ENCODE data around the gene CELSR2. TPM values are rescaled to one million over a fixed set of nuclear protein-coding genes. Genes with fewer than 3 reads are reported as not detected.

The CELSR2 gene
- total RNA-seq, 2 experiments from 2014 or later: 6.9 to 12.5 TPM

GRCh38 chr1:109312978-109313775 lies 63.8 kb downstream of the CELSR2 start:
- Histone ChIP-seq H3K4me1 (ENCODE audit: insufficient read depth, low read length, poor library complexity, severe bottlenecking) (peaks cover 12% of the 10 kb centered on the region), H3K36me3 (ENCODE audit: insufficient read depth, low read length) (peaks cover 43% of the 10 kb centered on the region), H3K4me2 (ENCODE audit: low read length) (no peak overlapping the region), H3K79me2 (ENCODE audit: insufficient read depth, low read depth, low read length) (no peaks in the 10 kb centered on the region), H2AFZ (ENCODE audit: low read length) (no peak overlapping the region), H3K4me3 (ENCODE audit: low read depth, low read length, poor library complexity, severe bottlenecking) (no peak overlapping the region), H4K20me1 (ENCODE audit: insufficient read depth, low read length) (no peaks in the 10 kb centered on the region), H3K9me3 (ENCODE audit: low read length) (no peaks in the 10 kb centered on the region), H3K9me2 (ENCODE audit: insufficient read depth, low read length) (no peaks in the 10 kb centered on the region), H3K27ac (ENCODE audit: low read depth, low read length, poor library complexity, severe bottlenecking) (no peak overlapping the region)
- BruUV-seq (replicated peaks): no TSS peak
- TF ChIP-seq EZH2phosphoT487 (IDR thresholded peaks at IDR 0.05; ENCODE audit: borderline replicate concordance, low read depth, low read length): no peak
- TF ChIP-seq, protein P1, sequence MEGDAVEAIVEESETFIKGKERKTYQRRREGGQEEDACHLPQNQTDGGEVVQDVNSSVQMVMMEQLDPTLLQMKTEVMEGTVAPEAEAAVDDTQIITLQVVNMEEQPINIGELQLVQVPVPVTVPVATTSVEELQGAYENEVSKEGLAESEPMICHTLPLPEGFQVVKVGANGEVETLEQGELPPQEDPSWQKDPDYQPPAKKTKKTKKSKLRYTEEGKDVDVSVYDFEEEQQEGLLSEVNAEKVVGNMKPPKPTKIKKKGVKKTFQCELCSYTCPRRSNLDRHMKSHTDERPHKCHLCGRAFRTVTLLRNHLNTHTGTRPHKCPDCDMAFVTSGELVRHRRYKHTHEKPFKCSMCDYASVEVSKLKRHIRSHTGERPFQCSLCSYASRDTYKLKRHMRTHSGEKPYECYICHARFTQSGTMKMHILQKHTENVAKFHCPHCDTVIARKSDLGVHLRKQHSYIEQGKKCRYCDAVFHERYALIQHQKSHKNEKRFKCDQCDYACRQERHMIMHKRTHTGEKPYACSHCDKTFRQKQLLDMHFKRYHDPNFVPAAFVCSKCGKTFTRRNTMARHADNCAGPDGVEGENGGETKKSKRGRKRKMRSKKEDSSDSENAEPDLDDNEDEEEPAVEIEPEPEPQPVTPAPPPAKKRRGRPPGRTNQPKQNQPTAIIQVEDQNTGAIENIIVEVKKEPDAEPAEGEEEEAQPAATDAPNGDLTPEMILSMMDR (conservative IDR thresholded peaks at IDR 0.05; ENCODE audit: low read length): no peak
- POLR2A ChIA-PET: interaction anchor here (0.7 to 0.9 kb wide), 4 partner anchors 13 to 1187 kb away, joined by 3 to 6 read pairs (median 6); no protein-coding TSS in a partner anchor
- no peak for DNase-seq (ENCODE audit: low spot score)
- intact Hi-C loops (cut with micrococcal nuclease; ENCODE audit: unreplicated experiment): no loop called here
- CTCF ChIA-PET (ENCODE audit: unreplicated experiment): no interaction called here

DNA sequence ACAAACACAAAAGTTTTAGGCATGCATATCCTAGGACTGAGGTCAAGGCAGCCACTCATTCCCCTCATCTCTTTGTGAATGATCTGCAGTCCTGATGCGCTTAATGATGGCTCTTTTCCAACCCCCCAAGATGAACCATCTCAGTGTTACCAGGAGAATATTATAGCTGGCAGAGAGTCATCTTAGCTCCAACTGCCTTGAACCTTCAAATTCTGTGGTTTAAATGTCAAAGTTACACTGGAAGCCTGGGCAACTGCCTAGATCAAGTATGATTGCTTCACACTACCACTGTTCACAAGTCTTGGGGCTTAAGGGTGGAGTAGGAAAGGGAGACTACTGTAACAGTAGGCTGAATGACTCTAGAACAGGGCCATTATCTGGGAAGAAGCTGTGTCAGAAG lies 65.5 kb downstream of the CELSR2 start:
- no peak for DNase-seq (ENCODE audit: low spot score)
- H3K27ac ChIP-seq (ENCODE audit: low read depth, low read length, poor library complexity, severe bottlenecking): no peak overlapping the region
- no peaks in the 10 kb centered on the region for H4K20me1 ChIP-seq (ENCODE audit: insufficient read depth, low read length)
- no peak overlapping the region for H3K4me3 ChIP-seq (ENCODE audit: low read depth, low read length, poor library complexity, severe bottlenecking)
- no peak overlapping the region for H3K4me2 ChIP-seq (ENCODE audit: low read length)
- H3K4me1 ChIP-seq (ENCODE audit: insufficient read depth, low read length, poor library complexity, severe bottlenecking): no peaks in the 10 kb centered on the region
- intact Hi-C loops (cut with micrococcal nuclease; ENCODE audit: unreplicated experiment): no loop called here
- H2AFZ ChIP-seq (ENCODE audit: low read length): no peak overlapping the region
- CTCF ChIA-PET (ENCODE audit: unreplicated experiment): no interaction called here
- no peaks in the 10 kb centered on the region for H3K9me2 ChIP-seq (ENCODE audit: insufficient read depth, low read length)
- H3K79me2 ChIP-seq (ENCODE audit: insufficient read depth, low read depth, low read length): no peaks in the 10 kb centered on the region
- H3K9me3 ChIP-seq (ENCODE audit: low read length): no peaks in the 10 kb centered on the region
- POLR2A ChIA-PET: interaction anchor here (0.7 to 1.1 kb wide), 2 partner anchors 74 to 157 kb away, joined by 3 to 7 read pairs; no protein-coding TSS in a partner anchor
- TF ChIP-seq, protein P1 (conservative IDR thresholded peaks at IDR 0.05; ENCODE audit: low read length): no peak
- TF ChIP-seq EZH2phosphoT487 (IDR thresholded peaks at IDR 0.05; ENCODE audit: borderline replicate concordance, low read depth, low read length): no peak
- H3K36me3 ChIP-seq (ENCODE audit: insufficient read depth, low read length): peaks cover 49% of the 10 kb centered on the region
- BruUV-seq (replicated peaks): no TSS peak

DNA sequence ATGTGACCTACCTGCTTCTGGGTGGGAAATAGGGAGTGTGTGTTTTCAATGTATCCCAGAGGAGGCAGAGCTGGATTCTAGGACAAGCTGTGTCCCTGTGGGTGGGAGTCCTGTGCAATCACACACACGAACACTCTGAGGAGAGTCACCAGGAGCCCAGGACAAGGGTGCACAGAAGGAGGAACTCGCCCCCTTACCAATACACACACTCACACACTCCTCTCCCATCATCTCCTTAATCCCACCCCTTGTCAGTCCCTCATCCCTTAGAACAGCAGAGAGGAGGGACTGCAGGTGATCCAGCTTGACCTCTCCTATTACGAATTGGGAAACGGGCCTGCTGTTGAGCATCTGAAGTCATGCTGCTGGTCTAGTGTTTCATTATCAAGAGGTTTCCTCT lies 65.9 kb downstream of the CELSR2 start:
- no peak for DNase-seq (ENCODE audit: low spot score)
- Histone ChIP-seq H3K9me3 (ENCODE audit: low read length) (no peaks in the 10 kb centered on the region), H4K20me1 (ENCODE audit: insufficient read depth, low read length) (no peaks in the 10 kb centered on the region), H3K79me2 (ENCODE audit: insufficient read depth, low read depth, low read length) (no peaks in the 10 kb centered on the region), H3K9me2 (ENCODE audit: insufficient read depth, low read length) (no peaks in the 10 kb centered on the region), H3K36me3 (ENCODE audit: insufficient read depth, low read length) (peaks cover 53% of the 10 kb centered on the region), H3K4me3 (ENCODE audit: low read depth, low read length, poor library complexity, severe bottlenecking) (no peak overlapping the region), H3K4me1 (ENCODE audit: insufficient read depth, low read length, poor library complexity, severe bottlenecking) (no peaks in the 10 kb centered on the region), H3K4me2 (ENCODE audit: low read length) (no peak overlapping the region), H3K27ac (ENCODE audit: low read depth, low read length, poor library complexity, severe bottlenecking) (no peak overlapping the region), H2AFZ (ENCODE audit: low read length) (no peak overlapping the region)
- intact Hi-C loops (cut with micrococcal nuclease; ENCODE audit: unreplicated experiment): no loop called here
- CTCF ChIA-PET (ENCODE audit: unreplicated experiment): no interaction called here
- no TSS peak for BruUV-seq (replicated peaks)
- POLR2A ChIA-PET: interaction anchor here (0.7 to 1.1 kb wide), 2 partner anchors 74 to 157 kb away, joined by 3 to 7 read pairs; no protein-coding TSS in a partner anchor
- TF ChIP-seq EZH2phosphoT487 (IDR thresholded peaks at IDR 0.05; ENCODE audit: borderline replicate concordance, low read depth, low read length): no peak
- TF ChIP-seq, protein P1 (conservative IDR thresholded peaks at IDR 0.05; ENCODE audit: low read length): no peak

Measured in OCI-LY7 (cell line).